GM19467 (cell line): Measurements from ENCODE around the gene ZCWPW1.
"Not testable (repeated sequence)": the region's sequence is repeated elsewhere in the genome, so short reads cannot be mapped to it uniquely, and the experiment has no call there.

Experiments used
- ATAC-seq: cut with Tn5 transposase; IDR thresholded peaks from one replicate; pipeline ENCODE4 v1.9.1; 2021; ENCODE audit warnings: mild to moderate bottlenecking, moderate library complexity; ENCODE audit not compliant: unreplicated experiment

Gene ZCWPW1

GRCh38 chr7:100356416-100357068, 72.0 kb downstream of the ZCWPW1 start:
- no peak for ATAC-seq

GRCh38 chr7:100353685-100354330, 74.7 kb downstream of the ZCWPW1 start:
- no peak for ATAC-seq

- ATAC-seq = no peak
These were observed 75.4 kb downstream of the ZCWPW1 start for GRCh38 chr7:100352984-100353684.

GRCh38 chr7:100352230-100352781, 76.2 kb downstream of the ZCWPW1 start:
- ATAC-seq = not testable (repeated sequence)

- no peak for ATAC-seq
These were observed 76.8 kb downstream of the ZCWPW1 start for GRCh38 chr7:100351657-100352058.
